OCI-LY1 (cell line): Measurements from ENCODE around the gene IGFBP1.

ENCODE experiments used
- CTCF ChIP-seq: fragments of 200-600 bp; sonication (generic), shearing (Covaris generic); IDR thresholded peaks from 2 replicates; pipeline ENCODE4 v1.5.1; 2017; ENCODE audit warnings: mild to moderate bottlenecking, antibody characterized with exemption, low read length, moderate library complexity, mixed read lengths
- EZH2 ChIP-seq: fragments of 200-600 bp; sonication (generic), shearing (Covaris generic); IDR thresholded peaks from 2 replicates; pipeline ENCODE4 v1.8.0; 2017; ENCODE audit warnings: borderline replicate concordance, mixed run types, mild to moderate bottlenecking, antibody characterized with exemption, low read length, moderate library complexity, mixed read lengths

GRCh38 chr7:45930967-45931366 lies 42.7 kb downstream of the IGFBP1 start:
- TF ChIP-seq CTCF (no peak), EZH2 (no peak)
